Measurements from ENCODE around the gene GOLGA3. TPM values are rescaled to one million over a fixed set of nuclear protein-coding genes. Genes with fewer than 3 reads are reported as not detected.
A peak's percentile ranks its signal among the peaks of the same experiment; 100 is the strongest.

Gene GOLGA3
- total RNA-seq, 1 experiment from 2014 or later, result 86.9 TPM

- DNase-seq, result peak; percentile 40
- H4K20me1 ChIP-seq (ENCODE audit: low read length), result no peaks in the 10 kb centered on the region
- no peaks in the 10 kb centered on the region for H3K9me3 ChIP-seq (ENCODE audit: low read length)
- TF ChIP-seq EZH2 (IDR thresholded peaks at IDR 0.05; ENCODE audit: low read length, unreplicated experiment) (no peak), CTCF (conservative IDR thresholded peaks at IDR 0.05; ENCODE audit: low read depth, low read length) (no peak), EZH2phosphoT487 (IDR thresholded peaks at IDR 0.05; ENCODE audit: borderline replicate concordance, low read length) (no peak)
- no peak for ATAC-seq
- H3K4me2 ChIP-seq (ENCODE audit: low read length), result 0 out of 2 replicates have a peak overlapping the region, but pooled peaks have one; percentile 4
- ChIA-PET POLR2A (ENCODE audit: unreplicated experiment) (interaction anchor here (0.7 kb wide), 1 partner anchor 583 kb away, joined by 6 read pairs; no protein-coding TSS in a partner anchor), CTCF (no interaction called here)
- no TSS peak for BruUV-seq (replicated peaks)
- no peaks in the 10 kb centered on the region for H3K27me3 ChIP-seq (ENCODE audit: low read length)
- peak overlapping the region; percentile 32; the same call in 1 of the 2 replicates for H3K27ac ChIP-seq (ENCODE audit: low read length)
- H3K36me3 ChIP-seq (ENCODE audit: low read depth, low read length), result peaks cover 20% of the 10 kb centered on the region; the same call in 1 of the 2 replicates
- intact Hi-C loops (cut with micrococcal nuclease), result no loop called here
- peaks cover 5% of the 10 kb centered on the region for H3F3A ChIP-seq (ENCODE audit: low read length, unreplicated experiment)
- no peak overlapping the region for H3K4me3 ChIP-seq (ENCODE audit: low read length)
- no peaks in the 10 kb centered on the region for H3K9me2 ChIP-seq (replicated peaks; ENCODE audit: low read length)
- peaks cover 11% of the 10 kb centered on the region for H3K79me2 ChIP-seq (ENCODE audit: low read length)
- H3K4me1 ChIP-seq (ENCODE audit: insufficient read depth, low read length), result peaks cover 17% of the 10 kb centered on the region
- no peak overlapping the region for H2AFZ ChIP-seq (ENCODE audit: low read length)
- no peak overlapping the region for H3K9ac ChIP-seq (ENCODE audit: low read length)
Measured at GRCh38 chr12:132766380-132767085, 62.1 kb downstream of the GOLGA3 start.

GRCh38 chr12:132765361-132765760, 63.3 kb downstream of the GOLGA3 start:
- Histone ChIP-seq H3K9me2 (replicated peaks; ENCODE audit: low read length) (no peaks in the 10 kb centered on the region), H3K4me1 (ENCODE audit: insufficient read depth, low read length) (peaks cover 17% of the 10 kb centered on the region), H3K9ac (ENCODE audit: low read length) (no peak overlapping the region), H4K20me1 (ENCODE audit: low read length) (peaks cover 2% of the 10 kb centered on the region), H2AFZ (ENCODE audit: low read length) (no peak overlapping the region), H3F3A (ENCODE audit: low read length, unreplicated experiment) (peaks cover 5% of the 10 kb centered on the region), H3K4me3 (ENCODE audit: low read length) (no peak overlapping the region), H3K79me2 (ENCODE audit: low read length) (peaks cover 23% of the 10 kb centered on the region), H3K4me2 (ENCODE audit: low read length) (no peak overlapping the region), H3K9me3 (ENCODE audit: low read length) (no peaks in the 10 kb centered on the region), H3K27me3 (ENCODE audit: low read length) (no peaks in the 10 kb centered on the region), H3K36me3 (ENCODE audit: low read depth, low read length) (peaks cover 14% of the 10 kb centered on the region; the same call in 1 of the 2 replicates), H3K27ac (ENCODE audit: low read length) (no peak overlapping the region)
- POLR2A ChIA-PET (ENCODE audit: unreplicated experiment), result no interaction called here
- CTCF ChIA-PET, result no interaction called here
- ATAC-seq, result no peak
- no peak for TF ChIP-seq CTCF (conservative IDR thresholded peaks at IDR 0.05; ENCODE audit: low read depth, low read length)
- DNase-seq, result no peak
- intact Hi-C loops (cut with micrococcal nuclease), result no loop called here
- BruUV-seq (replicated peaks), result no TSS peak

- H3K27ac ChIP-seq (ENCODE audit: low read length), result no peak overlapping the region
- H3K4me3 ChIP-seq (ENCODE audit: low read length), result no peak overlapping the region
- H3K27me3 ChIP-seq (ENCODE audit: low read length), result no peaks in the 10 kb centered on the region
- intact Hi-C loops (cut with micrococcal nuclease), result loop anchor here (5.0 kb wide), 2 partner anchors 52 to 77 kb away; partner anchors contain the start of genes PGAM5, POLE and PXMP2
- POLR2A ChIA-PET (ENCODE audit: unreplicated experiment), result no interaction called here
- H3K4me2 ChIP-seq (ENCODE audit: low read length), result no peak overlapping the region
- CTCF ChIA-PET, result no interaction called here
- TF ChIP-seq CTCF (conservative IDR thresholded peaks at IDR 0.05; ENCODE audit: low read depth, low read length) (no peak), EZH2phosphoT487 (IDR thresholded peaks at IDR 0.05; ENCODE audit: borderline replicate concordance, low read length) (no peak), EZH2 (IDR thresholded peaks at IDR 0.05; ENCODE audit: low read length, unreplicated experiment) (no peak)
- peaks cover 9% of the 10 kb centered on the region; the same call in 1 of the 2 replicates for H3K36me3 ChIP-seq (ENCODE audit: low read depth, low read length)
- no peak overlapping the region for H2AFZ ChIP-seq (ENCODE audit: low read length)
- peaks cover 24% of the 10 kb centered on the region for H3K4me1 ChIP-seq (ENCODE audit: insufficient read depth, low read length)
- H3K9me2 ChIP-seq (replicated peaks; ENCODE audit: low read length), result no peaks in the 10 kb centered on the region
- H3K9ac ChIP-seq (ENCODE audit: low read length), result no peak overlapping the region
- no peak for ATAC-seq
- H3F3A ChIP-seq (ENCODE audit: low read length, unreplicated experiment), result peaks cover 5% of the 10 kb centered on the region
- no peak for DNase-seq
- peaks cover 11% of the 10 kb centered on the region for H4K20me1 ChIP-seq (ENCODE audit: low read length)
- H3K9me3 ChIP-seq (ENCODE audit: low read length), result no peaks in the 10 kb centered on the region
- BruUV-seq (replicated peaks), result no TSS peak
- peaks cover 34% of the 10 kb centered on the region for H3K79me2 ChIP-seq (ENCODE audit: low read length)
Measured at GRCh38 chr12:132764231-132764630, 64.4 kb downstream of the GOLGA3 start.
